ENCODE data around the gene PRRC1.

Gene PRRC1

GRCh38 chr5:127582773-127583370 lies 65.4 kb downstream of the PRRC1 start:
- H3K27ac ChIP-seq, result no peak overlapping the region
- no peak for TF ChIP-seq ZFX (IDR thresholded peaks at IDR 0.05; ENCODE audit: borderline replicate concordance)
- TF ChIP-seq CTCF (IDR thresholded peaks at IDR 0.05), result no peak

GRCh38 chr5:127583866-127584265 lies 66.4 kb downstream of the PRRC1 start:
- no peak overlapping the region for H3K27ac ChIP-seq
- TF ChIP-seq ZFX (IDR thresholded peaks at IDR 0.05; ENCODE audit: borderline replicate concordance) (no peak), CTCF (IDR thresholded peaks at IDR 0.05) (no peak)

- TF ChIP-seq ZFX (IDR thresholded peaks at IDR 0.05; ENCODE audit: borderline replicate concordance) (no peak), CTCF (IDR thresholded peaks at IDR 0.05) (no peak)
- no peak overlapping the region for H3K27ac ChIP-seq
Measured at GRCh38 chr5:127585661-127586060, 68.2 kb downstream of the PRRC1 start.

- H3K27ac ChIP-seq, result no peak overlapping the region
- TF ChIP-seq CTCF (IDR thresholded peaks at IDR 0.05) (no peak), ZFX (IDR thresholded peaks at IDR 0.05; ENCODE audit: borderline replicate concordance) (no peak)
Measured at GRCh38 chr5:127586066-127586770, 68.8 kb downstream of the PRRC1 start.

- no peak for TF ChIP-seq CTCF (IDR thresholded peaks at IDR 0.05)
- TF ChIP-seq ZFX (IDR thresholded peaks at IDR 0.05; ENCODE audit: borderline replicate concordance), result no peak
- no peak overlapping the region for H3K27ac ChIP-seq
Measured at GRCh38 chr5:127586811-127587210, 69.4 kb downstream of the PRRC1 start.

GRCh38 chr5:127587246-127587917 lies 69.9 kb downstream of the PRRC1 start:
- TF ChIP-seq CTCF (IDR thresholded peaks at IDR 0.05) (no peak), ZFX (IDR thresholded peaks at IDR 0.05; ENCODE audit: borderline replicate concordance) (no peak)
- H3K27ac ChIP-seq, result no peak overlapping the region

GRCh38 chr5:127588368-127588767 lies 70.9 kb downstream of the PRRC1 start:
- no peak overlapping the region for H3K27ac ChIP-seq
- TF ChIP-seq CTCF (IDR thresholded peaks at IDR 0.05) (no peak), ZFX (IDR thresholded peaks at IDR 0.05; ENCODE audit: borderline replicate concordance) (no peak)
